Caco-2 (cell line): ENCODE results near the gene FGD5. TPM values are rescaled to one million over a fixed set of nuclear protein-coding genes. Genes with fewer than 3 reads are reported as not detected.

Source experiments
- BruUV-seq: library from RNA; stranded (reverse); fragments of 400-500 nt; replicated peaks from 2 replicates; lab custom pipeline; 2021; lab: Mats Ljungman, UMichigan
- CTCF ChIA-PET: fragments of 300-600 bp; sonication (Branson Sonifier 250); formaldehyde crosslinking; loops from one replicate; lab custom pipeline; 2022; ENCODE audit warnings: antibody characterized with exemption; lab: Charles Lee
- POLR2A ChIA-PET: fragments of 300-600 bp; sonication (Branson Sonifier 250); formaldehyde crosslinking; loops from one replicate; lab custom pipeline; 2022; ENCODE audit warnings: antibody characterized with exemption; lab: Charles Lee
- DNase-seq, 2 experiments: peaks; one replicate each; pipeline versions ENCODE4 v3.0.0 to v3.0.0-alpha.2; 2020 to 2022
- H3K27me3 ChIP-seq: replicated peaks from 2 replicates; pipeline ENCODE4 v1.6.0; 2011; ENCODE audit warnings: low read length; ENCODE audit not compliant: control insufficient read depth, insufficient read depth
- H3K36me3 ChIP-seq: 2 replicates; pipeline ENCODE4 v1.5.1; 2011; ENCODE audit warnings: low read length; ENCODE audit not compliant: control insufficient read depth, insufficient read depth
- H3K4me1 ChIP-seq: fragments of 250-450 bp; sonication (Bioruptor Pico); 2 replicates; pipeline ENCODE4 v1.5.1; 2020; ENCODE audit warnings: mild to moderate bottlenecking
- H3K4me3 ChIP-seq: 2 replicates; pipeline ENCODE4 v1.5.1; 2011; ENCODE audit warnings: low read depth, mild to moderate bottlenecking, control low read depth, low read length
- H3K9me3 ChIP-seq: fragments of 250-450 bp; sonication (Bioruptor Pico); 2 replicates; pipeline ENCODE4 v1.5.1; 2020; ENCODE audit warnings: mild to moderate bottlenecking, moderate library complexity
- H3K27ac Mint-ChIP-seq: one replicate; pipeline ENCODE4 v1.8.0; 2022; ENCODE audit warnings: mixed read lengths; ENCODE audit not compliant: unreplicated experiment
- H3K27me3 Mint-ChIP-seq: one replicate; pipeline ENCODE4 v1.8.0; 2022; ENCODE audit warnings: mixed read lengths; ENCODE audit not compliant: insufficient read depth, unreplicated experiment
- H3K36me3 Mint-ChIP-seq: one replicate; pipeline ENCODE4 v1.8.0; 2022; ENCODE audit warnings: mild to moderate bottlenecking, mixed read lengths; ENCODE audit not compliant: insufficient read depth, unreplicated experiment
- H3K4me1 Mint-ChIP-seq: one replicate; pipeline ENCODE4 v1.8.0; 2022; ENCODE audit warnings: low read depth, mixed read lengths; ENCODE audit not compliant: unreplicated experiment
- H3K4me3 Mint-ChIP-seq: one replicate; pipeline ENCODE4 v1.8.0; 2022; ENCODE audit warnings: mild to moderate bottlenecking, moderate library complexity, mixed read lengths; ENCODE audit not compliant: unreplicated experiment
- H3K9me3 Mint-ChIP-seq: one replicate; pipeline ENCODE4 v1.8.0; 2022; ENCODE audit warnings: mixed read lengths; ENCODE audit not compliant: unreplicated experiment
- CTCF ChIP-seq, 2 experiments: fragments of 200-600 bp in 1 of 2; IDR thresholded peaks; 1 replicate in 1 of 2; 2 replicates in 1 of 2; pipeline versions ENCODE4 v1.5.1 to v1.8.0; 2011 to 2022; ENCODE audit warnings: antibody characterized with exemption in 1 of 2, control low read depth in 1 of 2, inconsistent platforms in 1 of 2, low read depth in 1 of 2, low read length in 1 of 2, mild to moderate bottlenecking in 1 of 2, moderate library complexity in 1 of 2; ENCODE audit not compliant: insufficient read depth in 1 of 2, severe bottlenecking in 1 of 2, unreplicated experiment in 1 of 2
- intact Hi-C: fragments of 100-400 bp; cut with micrococcal nuclease; formaldehyde crosslinking; loops from one replicate; pipeline ENCODE4 v1.10.0; 2022; ENCODE audit not compliant: unreplicated experiment
- total RNA-seq: library from RNA; stranded (reverse); gene quantifications from 2 replicates; pipeline ENCODE4 v1.2.3, GENCODE V29; 2022

The FGD5 gene
- total RNA-seq, 1 experiment from 2014 or later: 0.25 TPM

GRCh38 chr3:14950274-14950673 is 131.5 kb downstream of the FGD5 start:
- no peak for TF ChIP-seq CTCF (IDR thresholded peaks at IDR 0.05; ENCODE audit: insufficient read depth in 1 of 2, low read depth in 1 of 2, low read length in 1 of 2, severe bottlenecking in 1 of 2, unreplicated experiment in 1 of 2)
- ChIA-PET POLR2A (no interaction called here), CTCF (no interaction called here)
- no TSS peak for BruUV-seq
- Mint-ChIP-seq H3K9me3 (no peaks in the 10 kb centered on the region), H3K36me3 (peaks cover 36% of the 10 kb centered on the region), H3K4me3 (no peak overlapping the region), H3K27ac (no peak overlapping the region), H3K27me3 (no peaks in the 10 kb centered on the region), H3K4me1 (peaks cover 8% of the 10 kb centered on the region)
- no peak for DNase-seq
- Histone ChIP-seq H3K9me3 (no peaks in the 10 kb centered on the region), H3K4me1 (no peaks in the 10 kb centered on the region), H3K27me3 (no peaks in the 10 kb centered on the region), H3K4me3 (no peak overlapping the region), H3K36me3 (no peaks in the 10 kb centered on the region)
- intact Hi-C loops: no loop called here

- no peaks in the 10 kb centered on the region; the same call in 1 of the 2 replicates for H3K36me3 ChIP-seq
- no TSS peak for BruUV-seq
- no peak overlapping the region for H3K4me3 ChIP-seq
- Mint-ChIP-seq H3K36me3 (peaks cover 28% of the 10 kb centered on the region), H3K27me3 (no peaks in the 10 kb centered on the region), H3K4me1 (peaks cover 14% of the 10 kb centered on the region), H3K9me3 (no peaks in the 10 kb centered on the region), H3K27ac (no peak overlapping the region), H3K4me3 (no peak overlapping the region)
- no peaks in the 10 kb centered on the region; the same call in 1 of the 2 replicates for H3K9me3 ChIP-seq
- no peak for DNase-seq
- POLR2A ChIA-PET: no interaction called here
- no peaks in the 10 kb centered on the region for H3K4me1 ChIP-seq
- TF ChIP-seq CTCF (IDR thresholded peaks at IDR 0.05; ENCODE audit: insufficient read depth in 1 of 2, low read depth in 1 of 2, low read length in 1 of 2, severe bottlenecking in 1 of 2, unreplicated experiment in 1 of 2): no peak
- H3K27me3 ChIP-seq: no peaks in the 10 kb centered on the region
- CTCF ChIA-PET: no interaction called here
- intact Hi-C loops: no loop called here
Measured at GRCh38 chr3:14957153-14957552, 138.4 kb downstream of the FGD5 start.

- H3K36me3 Mint-ChIP-seq: peaks cover 36% of the 10 kb centered on the region
- ChIA-PET POLR2A (no interaction called here), CTCF (no interaction called here)
- intact Hi-C loops: no loop called here
- Histone ChIP-seq H3K4me3 (no peak overlapping the region), H3K36me3 (no peaks in the 10 kb centered on the region; the same call in 1 of the 2 replicates), H3K27me3 (no peaks in the 10 kb centered on the region), H3K9me3 (no peaks in the 10 kb centered on the region; the same call in 1 of the 2 replicates), H3K4me1 (no peaks in the 10 kb centered on the region)
- DNase-seq: no peak
- H3K4me1 Mint-ChIP-seq: peaks cover 14% of the 10 kb centered on the region
- BruUV-seq: no TSS peak
- H3K4me3 Mint-ChIP-seq: no peak overlapping the region
- TF ChIP-seq CTCF (IDR thresholded peaks at IDR 0.05; ENCODE audit: insufficient read depth in 1 of 2, low read depth in 1 of 2, low read length in 1 of 2, severe bottlenecking in 1 of 2, unreplicated experiment in 1 of 2): no peak
- H3K9me3 Mint-ChIP-seq: no peaks in the 10 kb centered on the region
- H3K27ac Mint-ChIP-seq: no peak overlapping the region
- no peaks in the 10 kb centered on the region for H3K27me3 Mint-ChIP-seq
Measured at GRCh38 chr3:14957925-14958324, 139.2 kb downstream of the FGD5 start.
